K562 (cell line): ENCODE results near the gene CDK5RAP3. TPM values are rescaled to one million over a fixed set of nuclear protein-coding genes. Genes with fewer than 3 reads are reported as not detected.

ENCODE experiments used
- CCAR2 ChIP-seq: fragments of 200-400 bp; formaldehyde crosslinking; IDR thresholded peaks from 2 replicates; pipeline ENCODE4 v1.6.1; 2017; ENCODE audit warnings: mild to moderate bottlenecking, low read depth, low read length
- CEBPG ChIP-seq, 3 experiments: fragments of 200-800 bp in 1 of 3; sonication (Bioruptor generic) in 1 of 3; sonication (generic) in 1 of 3; formaldehyde crosslinking in 1 of 3; IDR thresholded peaks in 2 of 3; conservative IDR thresholded peaks in 1 of 3; 2 replicates each; pipeline versions ENCODE4 v1.6.1 to v1.8.0; 2016 to 2022; ENCODE audit warnings: missing compliant biosample characterization in 2 of 3, missing genetic modification characterization in 2 of 3, mild to moderate bottlenecking in 1 of 3, missing genetic modification reagents in 1 of 3
- ELK3 ChIP-seq: fragments of 450-650 bp; formaldehyde crosslinking; IDR thresholded peaks from 2 replicates; pipeline ENCODE4 v1.4.0; 2020; ENCODE audit warnings: mild to moderate bottlenecking
- GATAD2A ChIP-seq: fragments of 450-650 bp; IDR thresholded peaks from 2 replicates; pipeline ENCODE4 v1.6.1; 2017
- MIER1 ChIP-seq: fragments of 450-650 bp; IDR thresholded peaks from 2 replicates; pipeline ENCODE4 v1.6.1; 2016; ENCODE audit warnings: antibody characterized with exemption, mild to moderate bottlenecking, low read depth
- NCOA4 ChIP-seq: fragments of 450-650 bp; IDR thresholded peaks from 2 replicates; pipeline ENCODE4 v1.6.1; 2018; ENCODE audit warnings: mild to moderate bottlenecking; ENCODE audit not compliant: partially characterized antibody
- NKRF ChIP-seq: fragments of 450-650 bp; IDR thresholded peaks from 2 replicates; pipeline ENCODE4 v1.6.1; 2016; ENCODE audit warnings: borderline replicate concordance
- POLR2A ChIP-seq: fragments of 450-650 bp; conservative IDR thresholded peaks from 2 replicates; pipeline ENCODE4 v1.6.1; 2016
- SIRT6 ChIP-seq: IDR thresholded peaks from one replicate; pipeline ENCODE4 v1.6.1; 2012; ENCODE audit warnings: low read depth, mild to moderate bottlenecking, control low read depth, inconsistent platforms, low read length, moderate library complexity
- TFE3 ChIP-seq: fragments of 450-650 bp; formaldehyde crosslinking; IDR thresholded peaks from 2 replicates; pipeline ENCODE4 v1.4.0; 2020; ENCODE audit warnings: mild to moderate bottlenecking, mixed read lengths
- ZBTB11 ChIP-seq, 3 experiments: fragments of 200-800 bp in 1 of 3; fragments of 250-450 bp in 1 of 3; fragments of 450-650 bp in 1 of 3; sonication (Bioruptor Pico) in 1 of 3; sonication (Bioruptor generic) in 1 of 3; formaldehyde crosslinking in 1 of 3; IDR thresholded peaks; 2 replicates each; pipeline versions ENCODE4 v1.6.1 to v1.8.0; 2016 to 2022; ENCODE audit warnings: mild to moderate bottlenecking in 2 of 3, missing genetic modification characterization in 2 of 3, missing compliant biosample characterization in 1 of 3, moderate library complexity in 1 of 3
- ZBTB9 ChIP-seq: fragments of 450-650 bp; formaldehyde crosslinking; IDR thresholded peaks from 2 replicates; pipeline ENCODE4 v1.4.0; 2020; ENCODE audit warnings: mild to moderate bottlenecking, moderate library complexity
- ZNF217 ChIP-seq: sonication (generic); formaldehyde crosslinking; IDR thresholded peaks from 2 replicates; pipeline ENCODE4 v1.8.0; 2022; ENCODE audit warnings: mild to moderate bottlenecking, missing genetic modification reagents
- ZNF277 ChIP-seq: fragments of 250-450 bp; sonication (Bioruptor Pico); IDR thresholded peaks from 2 replicates; pipeline ENCODE4 v1.8.0; 2022; ENCODE audit warnings: inconsistent platforms, mild to moderate bottlenecking, moderate library complexity, borderline replicate concordance
- polyA plus RNA-seq, 8 experiments: library from polyadenylated mRNA; depleted of rRNA in 4 of 8; stranded (reverse) in 5 of 8; unstranded in 3 of 8; fragments of >200 nt; fragmentation: Nextera tagmentation in 2 of 8; fragmentation: Illumina TruSeq in 1 of 8; extraction: Ambion mirVana in 2 of 8; extraction: Trizol in 1 of 8; gene quantifications; 2 replicates each; pipeline versions ENCODE4 v1.2.1 to v1.2.3, GENCODE V29; 2011 to 2014; ENCODE audit warnings: inconsistent platforms in 1 of 8, missing spikeins in 1 of 8
- total RNA-seq, 7 experiments: library from RNA; depleted of rRNA in 6 of 7; stranded (reverse); fragments of >200 nt in 6 of 7; fragmentation: Illumina TruSeq in 2 of 7; extraction: Trizol in 2 of 7; gene quantifications; 2 replicates each; pipeline versions ENCODE4 v1.2.1 to v1.2.3, GENCODE V29; 2011 to 2021; ENCODE audit warnings: low replicate concordance in 1 of 7

Gene CDK5RAP3
- total and polyA plus RNA-seq, 9 of the 15 experiments (the other 6 are each of a cell fraction or from before 2014, with no cell fraction given) = 44.2 to 202 (median 91.5) TPM

- TF ChIP-seq CEBPG (CRISPR knock-in tag; IDR thresholded peaks at IDR 0.05) (peak; percentile 63; the same call in 1 of the 2 replicates), CEBPG (tag; conservative IDR thresholded peaks at IDR 0.05 in 1 of 2, IDR thresholded peaks at IDR 0.05 in 1 of 2) (peak; percentile 14 to 53; a peak in 2 of 4 replicates), TFE3 (CRISPR knock-in tag) (no peak), CCAR2 (no peak), POLR2A (peak; percentile 93), ZBTB11 (CRISPR knock-in tag; IDR thresholded peaks at IDR 0.05) (peak in 2 of 3 experiments; percentile 28 to 78; a peak in 3 of 6 replicates), SIRT6 (no peak), NKRF (peak; percentile 96), NCOA4 (no peak), GATAD2A (peak; percentile 78; the same call in 1 of the 2 replicates), ZNF217 (CRISPR knock-in tag) (no peak), ZNF277 (CRISPR knock-in tag) (no peak), MIER1 (no peak), ELK3 (CRISPR knock-in tag) (no peak), ZBTB9 (CRISPR knock-in tag) (peak; percentile 98)
These were observed at the start of gene CDK5RAP3 (continued) for GRCh38 chr17:47970725-47971499.
